Activated gamma-delta T cell treated with anti-CD3 and anti-CD28 coated beads, Interleukin-2, amount 50 U/mL, for 16 hours (primary cell): ENCODE results near the gene LPCAT1.

ENCODE experiments used
- DNase-seq: peaks from one replicate; pipeline ENCODE4 v3.0.0-alpha.2; 2020; ENCODE audit warnings: low read depth

LPCAT1 gene

GRCh38 chr5:1497795-1498622, 25.8 kb downstream of the LPCAT1 start:
- DNase-seq = no peak

GRCh38 chr5:1497242-1497777, 26.4 kb downstream of the LPCAT1 start:
- DNase-seq = no peak

- DNase-seq = no peak
Measured at GRCh38 chr5:1495525-1495897, 28.2 kb downstream of the LPCAT1 start.

GRCh38 chr5:1494780-1495524, 28.8 kb downstream of the LPCAT1 start:
- peak; percentile 40 for DNase-seq

- no peak for DNase-seq
Measured at GRCh38 chr5:1493941-1494340, 29.8 kb downstream of the LPCAT1 start.

- no peak for DNase-seq
Measured at GRCh38 chr5:1493413-1493812, 30.3 kb downstream of the LPCAT1 start.

GRCh38 chr5:1492757-1493156, 31.0 kb downstream of the LPCAT1 start:
- DNase-seq = no peak

GRCh38 chr5:1490376-1490775, 33.4 kb downstream of the LPCAT1 start:
- DNase-seq = no peak

GRCh38 chr5:1489754-1490153, 34.0 kb downstream of the LPCAT1 start:
- no peak for DNase-seq

GRCh38 chr5:1488882-1489680, 34.7 kb downstream of the LPCAT1 start:
- peak; percentile 34 for DNase-seq

GRCh38 chr5:1487079-1487764, 36.5 kb downstream of the LPCAT1 start:
- no peak for DNase-seq

GRCh38 chr5:1486271-1486670, 37.5 kb downstream of the LPCAT1 start:
- DNase-seq = no peak

GRCh38 chr5:1485579-1486118, 38.1 kb downstream of the LPCAT1 start:
- no peak for DNase-seq

GRCh38 chr5:1484730-1485578, 38.8 kb downstream of the LPCAT1 start:
- no peak for DNase-seq

GRCh38 chr5:1483856-1484729, 39.7 kb downstream of the LPCAT1 start:
- no peak for DNase-seq

- no peak for DNase-seq
Measured at GRCh38 chr5:1483064-1483463, 40.7 kb downstream of the LPCAT1 start.

GRCh38 chr5:1481959-1482331, 41.8 kb downstream of the LPCAT1 start:
- no peak for DNase-seq

GRCh38 chr5:1481266-1481958, 42.3 kb downstream of the LPCAT1 start:
- DNase-seq = no peak

- no peak for DNase-seq
Measured at GRCh38 chr5:1480806-1481205, 43.0 kb downstream of the LPCAT1 start.
